ENCODE measurements around the gene SH3RF2. TPM values are rescaled to one million over a fixed set of nuclear protein-coding genes. Genes with fewer than 3 reads are reported as not detected.

SH3RF2 gene
- total and polyA plus RNA-seq, 2 of the 13 experiments (the other 11 are each of a cell fraction or from before 2014, with no cell fraction given) = 2.6 to 3.7 TPM

DNA sequence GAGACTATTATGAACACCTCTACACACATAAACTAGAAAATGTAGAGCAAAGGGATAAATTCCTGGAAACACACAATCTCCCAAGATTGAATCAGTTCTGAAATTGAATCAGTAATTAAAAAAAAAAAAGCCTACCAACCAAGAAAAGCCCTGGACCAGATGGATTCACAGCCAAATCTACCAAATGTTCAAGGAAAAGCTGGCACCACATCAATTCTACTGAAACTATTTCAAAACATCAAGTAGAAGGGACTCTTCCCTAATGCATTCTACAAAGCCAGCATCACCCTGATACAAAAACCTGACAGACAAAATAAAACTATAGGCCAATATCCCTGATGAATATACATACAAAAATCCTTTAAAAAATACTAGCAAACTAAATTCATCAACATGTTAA, 38.2 kb upstream of the SH3RF2 start:
- H3K9ac ChIP-seq (ENCODE audit: insufficient read depth, low read depth, low read length) = no peak overlapping the region
- no peaks in the 10 kb centered on the region for H3K79me2 ChIP-seq (ENCODE audit: insufficient read depth, low read length)
- no peaks in the 10 kb centered on the region for H4K20me1 ChIP-seq (ENCODE audit: insufficient read depth, low read length)
- no peak overlapping the region for H3K4me2 ChIP-seq (ENCODE audit: low read depth, low read length)
- BruUV-seq (replicated peaks) = no TSS peak
- no peak overlapping the region for H3K27ac ChIP-seq (ENCODE audit: extremely low read length, insufficient read depth, low read length)
- H3K36me3 ChIP-seq (replicated peaks in 1 of 2; ENCODE audit: control insufficient read depth in 1 of 2, insufficient read depth in 2 of 2, low read length in 2 of 2) = no peaks in the 10 kb centered on the region
- ChIA-PET POLR2A (no interaction called here), CTCF (ENCODE audit: low intra/inter-chr PET ratio, low total read pairs) (no interaction called here)
- no peak overlapping the region for H2AFZ ChIP-seq (ENCODE audit: low read length)
- in situ Hi-C loops (cut with HindIII; ENCODE audit: extremely low pct_ligation_motif_present, low pct_unique_long_range_greater_than_20kb) (no loop called here), intact Hi-C loops (cut with micrococcal nuclease; ENCODE audit: unreplicated experiment) (no loop called here)
- no peaks in the 10 kb centered on the region for H3K27me3 ChIP-seq (ENCODE audit: control insufficient read depth in 1 of 2, insufficient read depth in 2 of 2, low read length in 2 of 2)
- no peaks in the 10 kb centered on the region for H3K9me3 ChIP-seq (ENCODE audit: low read length)
- ATAC-seq = no peak
- TF ChIP-seq MAX (IDR thresholded peaks at IDR 0.05) (no peak), ZNF383 (CRISPR knock-in tag; IDR thresholded peaks at IDR 0.05; ENCODE audit: borderline replicate concordance) (no peak), BHLHE40 (IDR thresholded peaks at IDR 0.05; ENCODE audit: low read length) (no peak), MTA3 (CRISPR knock-in tag; IDR thresholded peaks at IDR 0.05) (no peak), ADNP (CRISPR knock-in tag; IDR thresholded peaks at IDR 0.05) (no peak), CBX5 (CRISPR knock-in tag; IDR thresholded peaks at IDR 0.05; ENCODE audit: borderline replicate concordance) (no peak)
- no peak for FAIRE-seq
- no peak for DNase-seq (ENCODE audit: low spot score)
- no peaks in the 10 kb centered on the region for H3K4me1 ChIP-seq (ENCODE audit: insufficient read depth, low read length)
- no peak overlapping the region for H3K4me3 ChIP-seq (replicated peaks in 1 of 3; ENCODE audit: insufficient read depth in 1 of 3, low read depth in 2 of 3, low read length in 3 of 3)

DNA sequence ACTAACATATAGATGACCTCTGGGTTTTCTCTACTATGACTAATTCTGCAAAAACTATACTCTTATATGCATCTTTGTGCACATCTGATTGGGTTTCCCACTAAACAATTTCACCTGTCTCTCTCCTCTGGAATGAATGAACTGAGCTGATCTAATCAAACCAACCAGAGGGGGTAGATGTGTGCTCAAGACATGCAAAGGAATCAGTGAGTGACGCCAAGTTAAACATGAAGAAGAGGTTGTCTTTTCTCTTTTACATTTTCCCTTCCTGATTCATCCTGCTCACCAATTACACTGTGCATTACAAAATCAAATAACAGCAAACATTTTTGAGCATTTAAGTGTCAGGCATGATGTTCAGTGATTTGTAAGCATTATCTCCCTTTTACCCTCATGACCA, 34.0 kb upstream of the SH3RF2 start:
- H3K4me3 ChIP-seq (replicated peaks in 1 of 3; ENCODE audit: insufficient read depth in 1 of 3, low read depth in 2 of 3, low read length in 3 of 3) = no peak overlapping the region
- H3K79me2 ChIP-seq (ENCODE audit: insufficient read depth, low read length) = no peaks in the 10 kb centered on the region
- FAIRE-seq (no peak), DNase-seq (ENCODE audit: low spot score) (no peak), ATAC-seq (no peak)
- H3K36me3 ChIP-seq (replicated peaks in 1 of 2; ENCODE audit: control insufficient read depth in 1 of 2, insufficient read depth in 2 of 2, low read length in 2 of 2) = no peaks in the 10 kb centered on the region
- H3K9ac ChIP-seq (ENCODE audit: insufficient read depth, low read depth, low read length) = no peak overlapping the region
- in situ Hi-C loops (cut with HindIII; ENCODE audit: extremely low pct_ligation_motif_present, low pct_unique_long_range_greater_than_20kb) = no loop called here
- H2AFZ ChIP-seq (ENCODE audit: low read length) = no peak overlapping the region
- H4K20me1 ChIP-seq (ENCODE audit: insufficient read depth, low read length) = no peaks in the 10 kb centered on the region
- 78% methylated on average over 1 of the region's 1 CpG for WGBS (ENCODE audit: low lambda C conversion rate)
- no peaks in the 10 kb centered on the region for H3K9me3 ChIP-seq (ENCODE audit: low read length)
- ChIA-PET CTCF (ENCODE audit: low intra/inter-chr PET ratio, low total read pairs) (interaction anchor here (1.2 kb wide), 1 partner anchor 147 kb away, joined by 3 read pairs; no protein-coding TSS in a partner anchor), POLR2A (no interaction called here)
- peaks cover 0 to 3% of the 10 kb centered on the region in 2 experiments; a peak in 3 of 5 replicates for H3K27me3 ChIP-seq (ENCODE audit: control insufficient read depth in 1 of 2, insufficient read depth in 2 of 2, low read length in 2 of 2)
- no peak overlapping the region for H3K4me2 ChIP-seq (ENCODE audit: low read depth, low read length)
- no TSS peak for BruUV-seq (replicated peaks)
- H3K4me1 ChIP-seq (ENCODE audit: insufficient read depth, low read length) = no peaks in the 10 kb centered on the region
- no peak overlapping the region for H3K27ac ChIP-seq (ENCODE audit: extremely low read length, insufficient read depth, low read length)
- intact Hi-C loops (cut with micrococcal nuclease; ENCODE audit: unreplicated experiment) = no loop called here
- TF ChIP-seq ZNF33A (CRISPR knock-in tag; IDR thresholded peaks at IDR 0.05; ENCODE audit: borderline replicate concordance) (no peak), ZHX1 (CRISPR knock-in tag; IDR thresholded peaks at IDR 0.05; ENCODE audit: low read depth) (no peak), SP5 (CRISPR knock-in tag; IDR thresholded peaks at IDR 0.05; ENCODE audit: borderline replicate concordance, low read depth) (no peak), ZXDC (CRISPR knock-in tag; IDR thresholded peaks at IDR 0.05) (no peak), NR2F2 (IDR thresholded peaks at IDR 0.05; ENCODE audit: borderline replicate concordance, low read depth) (no peak), DPF2 (CRISPR knock-in tag; IDR thresholded peaks at IDR 0.05; ENCODE audit: borderline replicate concordance, low read depth) (no peak), RFX3 (CRISPR knock-in tag; IDR thresholded peaks at IDR 0.05) (no peak)
- TF ChIP-seq, protein P1, sequence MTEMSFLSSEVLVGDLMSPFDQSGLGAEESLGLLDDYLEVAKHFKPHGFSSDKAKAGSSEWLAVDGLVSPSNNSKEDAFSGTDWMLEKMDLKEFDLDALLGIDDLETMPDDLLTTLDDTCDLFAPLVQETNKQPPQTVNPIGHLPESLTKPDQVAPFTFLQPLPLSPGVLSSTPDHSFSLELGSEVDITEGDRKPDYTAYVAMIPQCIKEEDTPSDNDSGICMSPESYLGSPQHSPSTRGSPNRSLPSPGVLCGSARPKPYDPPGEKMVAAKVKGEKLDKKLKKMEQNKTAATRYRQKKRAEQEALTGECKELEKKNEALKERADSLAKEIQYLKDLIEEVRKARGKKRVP (CRISPR knock-in tag; IDR thresholded peaks at IDR 0.05) = no peak
